H9 (cell line): ENCODE measurements around the gene NHSL2. TPM values are rescaled to one million over a fixed set of nuclear protein-coding genes. Genes with fewer than 3 reads are reported as not detected.

Experiments
- DNase-seq: peaks from one replicate; pipeline ENCODE4 v3.0.0-alpha.2; 2017
- H2AFZ ChIP-seq: one replicate; pipeline ENCODE4 v1.6.1; 2013; ENCODE audit warnings: mild to moderate bottlenecking, low read length, control low read depth, moderate library complexity
- H2AK5ac ChIP-seq: 2 replicates; pipeline ENCODE4 v1.6.1; 2013; ENCODE audit warnings: low read length, control low read depth, mixed read lengths; ENCODE audit not compliant: insufficient read length
- H2BK120ac ChIP-seq: one replicate; pipeline ENCODE4 v1.6.1; 2013; ENCODE audit warnings: low read depth, mild to moderate bottlenecking, low read length, control low read depth, inconsistent platforms; ENCODE audit not compliant: poor library complexity, severe bottlenecking
- H2BK12ac ChIP-seq: 2 replicates; pipeline ENCODE4 v1.6.1; 2013; ENCODE audit warnings: low read length, control low read depth, mixed read lengths, low read depth; ENCODE audit not compliant: insufficient read length
- H2BK15ac ChIP-seq: 2 replicates; pipeline ENCODE4 v1.6.1; 2013; ENCODE audit warnings: low read depth, low read length, control low read depth
- H2BK20ac ChIP-seq: one replicate; pipeline ENCODE4 v1.6.1; 2013; ENCODE audit warnings: low read depth, mild to moderate bottlenecking, low read length, control low read depth, inconsistent platforms; ENCODE audit not compliant: poor library complexity, severe bottlenecking
- H2BK5ac ChIP-seq: 2 replicates; pipeline ENCODE4 v1.6.1; 2013; ENCODE audit warnings: low read length, control low read depth, mixed read lengths; ENCODE audit not compliant: insufficient read length
- H3K14ac ChIP-seq: 2 replicates; pipeline ENCODE4 v1.6.1; 2013; ENCODE audit warnings: low read length, control low read depth; ENCODE audit not compliant: insufficient read depth
- H3K18ac ChIP-seq: 2 replicates; pipeline ENCODE4 v1.6.1; 2013; ENCODE audit warnings: low read depth, mild to moderate bottlenecking, mixed read lengths, low read length, control low read depth; ENCODE audit not compliant: insufficient read length
- H3K23ac ChIP-seq: 2 replicates; pipeline ENCODE4 v1.6.1; 2013; ENCODE audit warnings: low read length, control low read depth, mixed read lengths, low read depth; ENCODE audit not compliant: insufficient read length
- H3K23me2 ChIP-seq: 2 replicates; pipeline ENCODE4 v1.6.1; 2013; ENCODE audit warnings: low read depth, mild to moderate bottlenecking, mixed read lengths, low read length, control low read depth; ENCODE audit not compliant: insufficient read length, poor library complexity, severe bottlenecking
- H3K27ac ChIP-seq: 2 replicates; pipeline ENCODE4 v1.5.1; 2013; ENCODE audit warnings: low read length, control low read depth, mixed read lengths, low read depth; ENCODE audit not compliant: insufficient read length
- H3K27me3 ChIP-seq: 2 replicates; pipeline ENCODE4 v1.6.1; 2013; ENCODE audit warnings: low read length, control low read depth, inconsistent platforms; ENCODE audit not compliant: insufficient read depth
- H3K4ac ChIP-seq: 2 replicates; pipeline ENCODE4 v1.6.1; 2013; ENCODE audit warnings: low read depth, mild to moderate bottlenecking, control low read depth, inconsistent platforms, low read length, moderate library complexity
- H3K4me1 ChIP-seq: 2 replicates; pipeline ENCODE4 v1.6.1; 2013; ENCODE audit warnings: low read length, control low read depth, inconsistent platforms; ENCODE audit not compliant: insufficient read depth
- H3K4me2 ChIP-seq: 2 replicates; pipeline ENCODE4 v1.6.1; 2013; ENCODE audit warnings: low read length, control low read depth, mixed read lengths; ENCODE audit not compliant: insufficient read length, insufficient read depth
- H3K56ac ChIP-seq: 2 replicates; pipeline ENCODE4 v1.6.1; 2013; ENCODE audit warnings: low read depth, mild to moderate bottlenecking, mixed read lengths, low read length, control low read depth; ENCODE audit not compliant: insufficient read length
- H3K79me1 ChIP-seq: 2 replicates; pipeline ENCODE4 v1.6.1; 2013; ENCODE audit warnings: low read depth, mild to moderate bottlenecking, moderate library complexity, low read length, control low read depth, inconsistent platforms; ENCODE audit not compliant: insufficient read depth, poor library complexity, severe bottlenecking
- H3K79me2 ChIP-seq: 2 replicates; pipeline ENCODE4 v1.6.1; 2013; ENCODE audit warnings: low read length, control low read depth, inconsistent platforms; ENCODE audit not compliant: insufficient read depth
- H3K9ac ChIP-seq: 2 replicates; pipeline ENCODE4 v1.6.1; 2013; ENCODE audit warnings: low read length, control low read depth, mixed read lengths; ENCODE audit not compliant: insufficient read length; ENCODE audit errors: extremely low read depth
- H3K9me3 ChIP-seq: one replicate; pipeline ENCODE4 v1.6.1; 2013; ENCODE audit warnings: low read depth, low read length, inconsistent platforms; ENCODE audit not compliant: control insufficient read depth
- H3T11ph ChIP-seq: one replicate; pipeline ENCODE4 v1.6.1; 2013; ENCODE audit warnings: mild to moderate bottlenecking, low read length, control low read depth, inconsistent platforms
- H4K20me1 ChIP-seq: one replicate; pipeline ENCODE4 v1.6.1; 2013; ENCODE audit not compliant: control insufficient read depth, insufficient read length, insufficient read depth
- H4K5ac ChIP-seq: 2 replicates; pipeline ENCODE4 v1.6.1; 2013; ENCODE audit warnings: low read depth, mild to moderate bottlenecking, mixed read lengths, low read length, control low read depth; ENCODE audit not compliant: insufficient read length
- H4K8ac ChIP-seq: replicated peaks from 2 replicates; pipeline ENCODE4 v1.6.1; 2013; ENCODE audit warnings: low read length, control low read depth, mixed read lengths, low read depth; ENCODE audit not compliant: insufficient read length
- H4K91ac ChIP-seq: 2 replicates; pipeline ENCODE4 v1.6.1; 2013; ENCODE audit warnings: low read depth, mild to moderate bottlenecking, moderate library complexity, mixed read lengths, low read length, control low read depth; ENCODE audit not compliant: insufficient read length
- H3K27ac Mint-ChIP-seq, 3 experiments: 2 replicates in 2 of 3; 3 replicates in 1 of 3; pipeline ENCODE4 v1.8.0; 2020 to 2021; ENCODE audit warnings: mixed read lengths in 3 of 3, mild to moderate bottlenecking in 1 of 3, moderate library complexity in 1 of 3
- H3K27me3 Mint-ChIP-seq: 2 replicates; pipeline ENCODE4 v1.8.0; 2021; ENCODE audit warnings: low read depth, mild to moderate bottlenecking, moderate library complexity, mixed read lengths
- H3K36me3 Mint-ChIP-seq, 3 experiments: 2 replicates in 2 of 3; 3 replicates in 1 of 3; pipeline ENCODE4 v1.8.0; 2020 to 2021; ENCODE audit warnings: low read depth in 3 of 3, mixed read lengths in 3 of 3; ENCODE audit not compliant: insufficient read depth in 1 of 3
- H3K4me1 Mint-ChIP-seq, 2 experiments: 2 replicates each; pipeline ENCODE4 v1.8.0; 2020; ENCODE audit warnings: mixed read lengths in 2 of 2
- H3K4me3 Mint-ChIP-seq, 2 experiments: 2 replicates in 1 of 2; 3 replicates in 1 of 2; pipeline ENCODE4 v1.8.0; 2020 to 2021; ENCODE audit warnings: mild to moderate bottlenecking in 2 of 2, mixed read lengths in 2 of 2, moderate library complexity in 1 of 2
- H3K9me3 Mint-ChIP-seq, 2 experiments: 2 replicates in 1 of 2; 3 replicates in 1 of 2; pipeline ENCODE4 v1.8.0; 2020; ENCODE audit warnings: mild to moderate bottlenecking in 2 of 2, mixed read lengths in 2 of 2, moderate library complexity in 1 of 2
- CTCF ChIP-seq: fragments of 200-600 bp; sonication (generic); conservative IDR thresholded peaks from 3 replicates; pipeline ENCODE4 v1.8.0; 2021; ENCODE audit warnings: antibody characterized with exemption, mild to moderate bottlenecking
- WGBS: extraction: QIAGEN DNeasy Blood & Tissue Kit; methylation state at CpG from one replicate; pipeline ENCODE4 v1.1.7; 2013; ENCODE audit warnings: missing lambda C conversion rate, low lambda C conversion rate, mixed read lengths; ENCODE audit not compliant: insufficient read length; ENCODE audit errors: extremely low coverage; 5-methylcytosine and 5-hydroxymethylcytosine counted together
- total RNA-seq: library from RNA; stranded (reverse); gene quantifications from 2 replicates; pipeline ENCODE4 v1.2.1, GENCODE V29; 2021

Gene NHSL2
- total RNA-seq, 1 experiment from 2014 or later: 6.4 TPM

- no CpG with 5 or more reads among the region's 1 CpG for WGBS
- H3K27me3 Mint-ChIP-seq: peaks cover 5% of the 10 kb centered on the region
- no peak overlapping the region for H2AFZ ChIP-seq
- no peaks in the 10 kb centered on the region for H3K27me3 ChIP-seq
- no peak overlapping the region for H2AK5ac ChIP-seq
- H3K18ac ChIP-seq: no peak overlapping the region
- TF ChIP-seq CTCF: no peak
- no peak for DNase-seq
- H3K9ac ChIP-seq: no peak overlapping the region
- H4K8ac ChIP-seq: no peak overlapping the region
- no peak overlapping the region for H3K23ac ChIP-seq
- peaks cover 4 to 8% (median 6%) of the 10 kb centered on the region in 3 experiments for H3K36me3 Mint-ChIP-seq
- H4K91ac ChIP-seq: no peak overlapping the region
- H4K20me1 ChIP-seq: peaks cover 3% of the 10 kb centered on the region
- peak overlapping the region; percentile 72 for H4K5ac ChIP-seq
- no peak overlapping the region for H3K27ac Mint-ChIP-seq
- peaks cover 29 to 37% of the 10 kb centered on the region in 2 experiments for H3K9me3 Mint-ChIP-seq
- H2BK5ac ChIP-seq: no peak overlapping the region
- no peak overlapping the region for H3K56ac ChIP-seq
- no peaks in the 10 kb centered on the region for H3K79me1 ChIP-seq
- no peak overlapping the region for H3K4ac ChIP-seq
- no peak overlapping the region for H3T11ph ChIP-seq
- peaks cover 0 to 5% of the 10 kb centered on the region in 2 experiments; a peak in 1 of 4 replicates for H3K4me1 Mint-ChIP-seq
- H3K4me2 ChIP-seq: peak overlapping the region; percentile 16
- no peak overlapping the region for H3K4me3 Mint-ChIP-seq
- H3K79me2 ChIP-seq: no peaks in the 10 kb centered on the region; the same call in 1 of the 2 replicates
- H3K27ac ChIP-seq: peak overlapping the region; percentile 41
- H3K4me1 ChIP-seq: no peaks in the 10 kb centered on the region
- no peaks in the 10 kb centered on the region for H3K23me2 ChIP-seq
- no peak overlapping the region for H2BK12ac ChIP-seq
- H3K9me3 ChIP-seq: peaks cover 36% of the 10 kb centered on the region
- no peak overlapping the region for H3K14ac ChIP-seq
- H2BK120ac ChIP-seq: no peak overlapping the region
- no peak overlapping the region for H2BK20ac ChIP-seq
- no peak overlapping the region for H2BK15ac ChIP-seq
Observed at GRCh38 chrX:72180539-72180938, 269.9 kb downstream of the NHSL2 start.
